Stimulated activated effector memory CD8-positive, alpha-beta T cell treated with anti-CD3 and anti-CD28 coated beads, Interleukin-12 subunit alpha, Interleukin-12 subunit beta, amount 100 ng/mL, for 72 hours (primary cell): ENCODE data around the gene ENAH.
"Not testable (repeated sequence)": the region's sequence is repeated elsewhere in the genome, so short reads cannot be mapped to it uniquely, and the experiment has no call there.

Source experiments
- ATAC-seq: fragments of 150-1000 bp; cut with Tn5 transposase; 2 replicates; pipeline ENCODE4 v1.10.0; 2021
- DNase-seq, 2 donors: peaks; one replicate each; pipeline ENCODE4 v3.0.0; 2021 to 2022; ENCODE audit warnings: low spot score in 2 of 2
- H3K27ac Mint-ChIP-seq: one replicate; pipeline ENCODE4 v1.8.0; 2022; ENCODE audit warnings: mild to moderate bottlenecking, mixed read lengths
- H3K36me3 Mint-ChIP-seq: one replicate; pipeline ENCODE4 v1.8.0; 2022; ENCODE audit warnings: mild to moderate bottlenecking, mixed read lengths
- H3K4me1 Mint-ChIP-seq: one replicate; pipeline ENCODE4 v1.8.0; 2022; ENCODE audit warnings: mixed read lengths
- H3K4me3 Mint-ChIP-seq: one replicate; pipeline ENCODE4 v1.8.0; 2022; ENCODE audit warnings: mild to moderate bottlenecking, mixed read lengths
- H3K9me3 Mint-ChIP-seq: one replicate; pipeline ENCODE4 v1.8.0; 2022; ENCODE audit warnings: mixed read lengths

The ENAH gene

GRCh38 chr1:225525377-225525776 lies 127.5 kb downstream of the ENAH start:
- ATAC-seq = no peak
- H3K27ac Mint-ChIP-seq = no peak overlapping the region
- H3K9me3 Mint-ChIP-seq = no peaks in the 10 kb centered on the region

GRCh38 chr1:225524570-225524969 lies 128.4 kb downstream of the ENAH start:
- Mint-ChIP-seq H3K36me3 (no peaks in the 10 kb centered on the region), H3K4me3 (no peak overlapping the region), H3K9me3 (no peaks in the 10 kb centered on the region), H3K4me1 (no peaks in the 10 kb centered on the region), H3K27ac (no peak overlapping the region)
- DNase-seq (no peak), ATAC-seq (no peak)

More at GRCh38 chr1:225525377-225525776, 127.5 kb downstream of the ENAH start:
- Mint-ChIP-seq H3K4me1 (no peaks in the 10 kb centered on the region), H3K4me3 (no peak overlapping the region), H3K36me3 (no peaks in the 10 kb centered on the region)
- DNase-seq = no peak

- no peak for ATAC-seq
- H3K4me1 Mint-ChIP-seq = no peaks in the 10 kb centered on the region
Observed at GRCh38 chr1:225523263-225523950, 129.5 kb downstream of the ENAH start.

GRCh38 chr1:225522588-225523262 lies 130.2 kb downstream of the ENAH start:
- no peak for ATAC-seq
- Mint-ChIP-seq H3K36me3 (no peaks in the 10 kb centered on the region), H3K27ac (no peak overlapping the region), H3K4me1 (no peaks in the 10 kb centered on the region), H3K4me3 (no peak overlapping the region), H3K9me3 (no peaks in the 10 kb centered on the region)
- DNase-seq = no peak

More at GRCh38 chr1:225523263-225523950, 129.5 kb downstream of the ENAH start:
- no peaks in the 10 kb centered on the region for H3K9me3 Mint-ChIP-seq
- no peak for DNase-seq
- H3K36me3 Mint-ChIP-seq = no peaks in the 10 kb centered on the region
- no peak overlapping the region for H3K4me3 Mint-ChIP-seq
- H3K27ac Mint-ChIP-seq = no peak overlapping the region

DNA sequence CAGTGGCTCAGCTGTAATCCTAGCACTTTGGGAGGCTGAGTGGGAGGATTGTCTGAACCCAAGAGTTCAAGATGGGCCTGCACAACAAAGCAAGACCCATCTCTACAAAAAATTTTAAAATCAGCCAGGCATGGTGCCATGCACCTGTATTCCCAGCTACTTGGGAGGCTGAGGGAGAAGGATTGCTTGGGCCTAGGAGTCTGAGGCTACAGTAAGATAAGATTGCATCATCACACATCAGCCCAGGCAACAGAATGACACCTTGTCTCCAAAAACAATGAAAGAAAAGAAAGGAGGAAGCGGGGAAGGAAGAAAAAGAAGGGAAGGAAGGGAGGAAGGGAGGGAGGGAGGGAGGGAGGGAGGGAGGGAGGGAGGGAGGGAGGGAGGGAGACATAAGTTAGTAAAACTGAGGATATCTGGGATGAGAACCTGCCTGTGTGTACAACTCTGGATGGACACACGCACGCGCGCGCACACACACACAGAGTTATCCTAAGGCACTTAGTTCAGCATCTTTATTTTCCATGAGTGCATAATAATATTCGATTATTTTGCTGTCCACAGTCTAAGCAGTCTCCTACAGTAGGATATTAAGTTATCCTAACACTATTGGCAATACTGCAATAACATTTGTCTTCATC lies 132.2 kb downstream of the ENAH start:
- DNase-seq (no peak), ATAC-seq (no peak)
- no peaks in the 10 kb centered on the region for H3K4me1 Mint-ChIP-seq
- no peak overlapping the region for H3K27ac Mint-ChIP-seq
- no peaks in the 10 kb centered on the region for H3K9me3 Mint-ChIP-seq
- no peak overlapping the region for H3K4me3 Mint-ChIP-seq
- H3K36me3 Mint-ChIP-seq = no peaks in the 10 kb centered on the region

DNA sequence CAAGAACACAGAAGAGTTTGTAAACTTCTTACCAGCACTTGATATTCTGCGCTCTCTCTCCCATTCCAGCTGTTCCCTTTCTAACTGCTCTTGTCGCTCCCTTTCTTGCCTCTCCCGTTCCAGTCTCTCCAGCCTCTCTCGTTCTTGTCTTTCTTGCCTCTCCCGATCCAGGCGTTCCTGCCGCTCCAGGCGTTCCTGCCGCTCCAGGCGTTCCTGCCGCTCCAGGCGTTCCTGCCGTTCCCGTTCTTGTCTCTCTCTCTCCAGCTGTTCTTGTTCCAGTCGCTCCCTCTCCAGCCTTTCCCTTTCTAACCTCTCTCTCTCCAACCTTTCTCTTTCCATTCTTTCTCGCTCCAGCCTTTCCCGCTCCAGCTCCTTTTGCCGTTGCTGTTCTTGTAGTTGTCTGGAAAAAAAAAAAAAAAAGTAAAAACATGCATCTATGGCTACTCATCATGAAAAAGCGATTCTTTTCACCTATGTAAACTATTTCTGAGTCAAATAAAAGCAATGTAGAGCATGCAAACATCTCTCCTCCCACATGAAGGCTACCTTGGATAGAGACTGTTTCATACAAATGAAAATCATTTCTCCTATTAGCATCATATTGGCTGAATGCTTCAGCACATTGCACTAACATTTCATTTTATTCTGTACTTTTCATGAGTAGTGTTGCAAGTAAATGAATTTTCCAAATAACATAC lies 133.6 kb downstream of the ENAH start:
- no peak for ATAC-seq
- no peak for DNase-seq
- no peaks in the 10 kb centered on the region for H3K36me3 Mint-ChIP-seq
- no peak overlapping the region for H3K27ac Mint-ChIP-seq
- H3K4me1 Mint-ChIP-seq = no peaks in the 10 kb centered on the region
- H3K9me3 Mint-ChIP-seq = no peaks in the 10 kb centered on the region
- no peak overlapping the region for H3K4me3 Mint-ChIP-seq

DNA sequence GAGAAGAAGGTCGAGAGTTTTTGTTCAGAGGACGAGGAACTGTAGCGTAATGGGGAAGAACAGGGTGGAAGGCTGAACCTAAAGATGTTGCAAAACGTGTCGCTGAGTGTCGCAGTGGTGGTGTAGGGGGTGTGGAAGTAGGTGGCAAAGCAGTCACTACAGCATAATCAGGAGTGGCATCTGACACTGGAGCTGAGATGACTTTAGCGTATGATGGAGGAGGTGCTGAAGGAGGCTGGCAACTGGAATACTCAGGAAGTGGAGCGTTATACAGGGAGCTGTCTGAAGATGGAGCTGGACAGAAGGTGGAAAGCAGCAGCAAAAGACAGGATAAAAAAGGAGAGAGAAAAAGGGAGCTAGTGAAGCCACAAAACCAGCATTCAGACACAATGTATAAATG lies 135.2 kb downstream of the ENAH start:
- no peaks in the 10 kb centered on the region for H3K9me3 Mint-ChIP-seq
- DNase-seq = no peak
- no peak for ATAC-seq
- H3K4me3 Mint-ChIP-seq = no peak overlapping the region
- H3K36me3 Mint-ChIP-seq = no peaks in the 10 kb centered on the region
- no peaks in the 10 kb centered on the region for H3K4me1 Mint-ChIP-seq
- H3K27ac Mint-ChIP-seq = no peak overlapping the region

DNA sequence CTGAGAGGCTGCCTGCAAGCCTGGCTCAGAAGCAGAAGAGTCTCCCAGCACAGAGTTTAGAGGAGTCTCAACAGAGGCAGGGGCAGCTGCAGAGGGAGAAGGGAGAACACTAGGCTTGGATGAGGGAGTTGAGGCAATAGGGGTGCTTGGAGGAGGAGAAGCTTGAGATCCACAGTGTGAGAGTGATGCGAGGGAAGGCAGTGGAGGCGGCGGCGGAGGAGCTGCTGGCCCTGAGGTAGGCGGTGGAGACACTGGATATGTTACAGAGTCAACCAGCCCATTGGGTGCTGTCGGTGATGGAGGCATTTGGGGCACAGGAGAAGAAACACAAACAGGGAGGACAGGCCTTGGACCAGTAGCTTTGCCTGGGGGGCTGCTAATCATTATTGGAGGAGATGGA lies 135.7 kb downstream of the ENAH start:
- H3K9me3 Mint-ChIP-seq = no peaks in the 10 kb centered on the region
- ATAC-seq = no peak
- no peak for DNase-seq
- no peak overlapping the region for H3K4me3 Mint-ChIP-seq
- H3K36me3 Mint-ChIP-seq = no peaks in the 10 kb centered on the region
- H3K4me1 Mint-ChIP-seq = no peaks in the 10 kb centered on the region
- no peak overlapping the region for H3K27ac Mint-ChIP-seq

- H3K27ac Mint-ChIP-seq = no peak overlapping the region
- DNase-seq (no peak), ATAC-seq (no peak)
- no peaks in the 10 kb centered on the region for H3K9me3 Mint-ChIP-seq
- H3K36me3 Mint-ChIP-seq = no peaks in the 10 kb centered on the region
- H3K4me1 Mint-ChIP-seq = no peaks in the 10 kb centered on the region
- H3K4me3 Mint-ChIP-seq = no peak overlapping the region
Observed at GRCh38 chr1:225514671-225515081, 138.2 kb downstream of the ENAH start.

GRCh38 chr1:225513576-225513975 lies 139.3 kb downstream of the ENAH start:
- not testable (repeated sequence) for DNase-seq, H3K4me3 Mint-ChIP-seq, H3K9me3 Mint-ChIP-seq, H3K4me1 Mint-ChIP-seq, H3K36me3 Mint-ChIP-seq, ATAC-seq, H3K27ac Mint-ChIP-seq

DNA sequence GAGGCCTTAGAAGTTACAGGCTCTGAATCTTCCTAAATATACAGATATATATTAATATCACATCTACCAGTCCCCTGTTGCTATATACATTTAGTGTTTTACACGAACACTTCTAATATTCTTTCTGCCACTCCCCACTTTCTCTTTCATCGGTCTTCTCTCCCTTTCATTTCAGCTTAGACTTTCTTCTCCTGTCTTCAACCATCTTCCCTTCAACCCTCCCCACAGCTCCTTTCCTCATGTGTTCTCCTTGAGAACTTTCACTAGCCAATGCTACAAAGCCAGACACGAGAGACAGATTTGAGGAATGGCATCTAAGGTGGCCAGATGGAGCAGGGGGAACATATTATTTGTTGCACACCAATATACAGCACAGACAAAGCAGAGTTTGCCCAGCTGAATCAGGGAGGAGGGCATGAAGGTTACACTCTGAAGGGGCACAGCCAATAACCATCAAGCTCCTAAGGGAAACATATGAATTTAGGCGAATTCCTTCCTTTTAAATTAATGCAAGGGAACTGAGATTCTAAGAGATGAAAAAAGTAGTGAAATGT lies 141.0 kb downstream of the ENAH start:
- Mint-ChIP-seq H3K4me1 (no peaks in the 10 kb centered on the region), H3K36me3 (no peaks in the 10 kb centered on the region), H3K9me3 (no peaks in the 10 kb centered on the region), H3K4me3 (no peak overlapping the region), H3K27ac (no peak overlapping the region)
- ATAC-seq (no peak), DNase-seq (no peak)

DNA sequence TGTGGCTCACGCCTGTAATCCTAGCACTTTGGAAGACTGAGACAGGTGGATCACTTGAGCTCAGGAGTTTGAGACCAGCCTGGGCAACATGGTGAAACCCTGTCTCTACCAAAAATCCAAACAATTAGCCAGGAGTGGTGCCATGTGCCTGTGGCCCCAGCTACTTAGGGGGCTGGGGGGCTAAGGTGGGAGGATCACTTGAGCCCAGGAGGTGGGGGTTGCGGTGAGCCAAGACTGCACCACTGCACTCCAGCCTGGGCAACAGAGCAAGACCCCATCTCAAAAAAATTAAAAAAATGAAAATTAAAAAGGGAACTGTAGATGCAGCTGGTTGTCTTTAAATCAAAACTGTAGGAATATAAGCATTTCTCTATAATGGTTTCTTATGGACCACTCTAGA lies 142.2 kb downstream of the ENAH start:
- H3K27ac Mint-ChIP-seq, H3K9me3 Mint-ChIP-seq, ATAC-seq, H3K4me1 Mint-ChIP-seq, H3K4me3 Mint-ChIP-seq, DNase-seq, H3K36me3 Mint-ChIP-seq: not testable (repeated sequence)

DNA sequence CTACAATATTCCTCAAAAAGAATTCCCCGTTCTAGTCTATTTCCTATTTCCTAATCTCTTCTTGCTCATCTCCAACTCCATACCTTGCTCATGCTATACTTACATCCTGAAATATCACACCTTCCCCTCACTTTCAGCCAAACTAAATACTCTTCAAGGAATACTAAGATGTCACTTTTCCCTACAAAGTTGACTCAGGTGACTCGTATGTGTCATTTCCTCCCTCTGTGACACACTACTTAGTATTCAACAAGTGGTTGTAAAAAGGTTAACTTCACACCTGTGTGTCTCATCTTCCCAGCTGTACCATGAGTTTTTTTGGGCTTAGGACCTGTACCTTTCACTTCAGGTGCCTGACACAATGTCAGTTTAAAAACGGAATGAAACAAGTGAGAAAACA lies 143.2 kb downstream of the ENAH start:
- no peaks in the 10 kb centered on the region for H3K9me3 Mint-ChIP-seq
- H3K4me1 Mint-ChIP-seq = no peaks in the 10 kb centered on the region
- H3K36me3 Mint-ChIP-seq = no peaks in the 10 kb centered on the region
- H3K4me3 Mint-ChIP-seq = no peak overlapping the region
- DNase-seq = no peak
- H3K27ac Mint-ChIP-seq = no peak overlapping the region
- ATAC-seq = no peak

DNA sequence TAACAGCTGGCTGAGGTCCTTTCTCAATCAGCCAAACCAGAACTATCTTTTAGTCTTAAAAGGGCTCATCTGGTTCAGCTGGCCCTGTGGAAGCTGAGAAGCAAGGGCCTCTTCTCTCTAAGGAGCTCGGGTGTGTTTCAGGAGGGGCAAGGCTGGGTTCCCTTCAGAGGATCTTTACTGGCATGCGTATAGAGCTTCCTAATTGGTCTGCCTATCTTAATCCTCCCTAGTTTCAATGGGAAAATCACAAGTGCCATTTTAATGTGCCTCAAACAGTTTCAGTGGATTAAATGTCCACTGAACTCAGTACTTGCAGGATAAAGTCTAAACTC lies 143.6 kb downstream of the ENAH start:
- Mint-ChIP-seq H3K4me1 (no peaks in the 10 kb centered on the region), H3K27ac (no peak overlapping the region), H3K4me3 (no peak overlapping the region), H3K36me3 (no peaks in the 10 kb centered on the region), H3K9me3 (no peaks in the 10 kb centered on the region)
- ATAC-seq = no peak
- no peak for DNase-seq

DNA sequence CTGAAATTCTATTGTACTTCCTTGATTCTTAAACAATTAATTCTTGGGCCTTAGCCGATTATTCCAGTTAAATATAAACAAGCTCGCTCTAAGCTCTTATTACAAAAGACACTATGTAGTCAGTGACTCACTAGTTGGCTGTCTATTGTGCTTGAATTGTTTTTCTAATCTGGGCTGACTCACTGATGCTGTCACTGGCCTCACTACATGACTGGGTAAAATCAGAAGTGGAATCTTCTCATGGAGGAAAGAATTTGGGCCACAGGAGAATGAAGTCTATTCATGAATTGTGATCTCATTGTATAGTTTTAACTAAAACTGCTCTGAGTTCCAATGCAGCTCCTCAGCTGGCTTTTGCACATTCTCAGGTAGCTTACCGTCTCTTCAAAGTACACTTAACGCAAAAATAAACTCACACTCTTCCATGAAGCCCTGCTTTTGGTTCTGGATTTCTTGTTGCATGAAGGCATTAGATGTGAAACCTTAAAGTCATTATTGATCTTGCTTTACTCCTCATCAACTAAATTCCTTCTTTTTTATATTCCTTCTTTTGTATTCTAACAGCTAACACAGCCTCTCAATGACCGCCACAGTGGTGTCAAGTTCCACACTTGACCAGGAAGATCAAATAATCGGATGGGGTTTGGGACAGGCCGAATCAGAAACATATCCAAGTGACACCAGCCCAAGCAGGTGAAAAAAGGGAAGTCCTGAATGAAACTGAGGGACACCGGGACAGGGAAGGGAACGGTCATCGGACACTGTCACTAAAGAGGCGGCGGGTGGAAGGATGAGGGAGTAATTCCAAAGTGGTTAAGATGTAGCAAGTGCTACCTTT lies 144.2 kb downstream of the ENAH start:
- Mint-ChIP-seq H3K4me3 (no peak overlapping the region), H3K36me3 (no peaks in the 10 kb centered on the region), H3K4me1 (no peaks in the 10 kb centered on the region), H3K27ac (no peak overlapping the region), H3K9me3 (no peaks in the 10 kb centered on the region)
- ATAC-seq (peak; percentile 78), DNase-seq (no peak)
